Inferior parietal cortex (tissue), 1 donor: Measurements from ENCODE around the gene THTPA.
"Not testable (repeated sequence)": the region's sequence is repeated elsewhere in the genome, so short reads cannot be mapped to it uniquely, and the experiment has no call there.

ENCODE experiments used
- DNase-seq: peaks from one replicate; pipeline ENCODE4 v3.0.0-alpha.2; 2016; ENCODE audit errors: extremely low spot score

THTPA gene

DNA sequence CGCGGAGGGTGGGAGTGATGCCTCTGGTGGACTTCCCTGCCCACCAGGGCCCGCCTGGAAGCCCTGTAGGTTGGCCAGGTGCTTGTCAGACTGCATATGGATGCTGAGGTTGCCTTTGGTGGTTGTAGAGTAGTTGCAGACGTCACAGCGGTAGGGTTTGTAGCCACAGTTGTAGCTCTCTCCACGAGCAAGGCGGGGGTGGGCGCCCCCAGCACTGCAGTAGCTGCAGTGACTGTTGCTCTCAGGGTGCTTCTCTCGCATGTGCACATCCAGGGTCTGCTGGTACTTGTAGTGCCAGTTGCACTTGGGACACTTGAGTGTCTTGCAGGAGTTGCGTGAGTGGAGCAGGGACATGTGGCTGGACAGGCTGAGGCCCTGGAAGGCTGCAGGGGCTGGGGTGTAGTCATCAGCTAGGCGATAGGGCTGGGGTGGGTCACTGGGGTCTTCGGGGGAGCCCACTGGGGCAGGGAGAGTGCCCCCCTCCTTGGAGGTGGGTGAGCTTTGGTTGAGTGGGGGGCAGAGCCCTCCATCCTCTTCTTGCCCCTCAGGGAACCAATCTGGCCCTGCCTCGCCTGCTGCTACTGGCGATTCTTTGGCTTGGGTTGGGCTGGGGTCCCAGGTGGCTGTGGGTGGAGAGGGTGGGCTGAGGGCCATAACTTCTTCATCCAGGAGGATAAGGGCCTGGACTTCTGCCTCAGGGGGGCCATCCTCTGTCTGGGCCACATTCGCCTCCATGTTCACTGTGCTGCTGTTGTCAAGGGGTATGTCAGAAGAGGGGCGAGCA is 22.2 kb upstream of the THTPA start:
- DNase-seq, result no peak

DNA sequence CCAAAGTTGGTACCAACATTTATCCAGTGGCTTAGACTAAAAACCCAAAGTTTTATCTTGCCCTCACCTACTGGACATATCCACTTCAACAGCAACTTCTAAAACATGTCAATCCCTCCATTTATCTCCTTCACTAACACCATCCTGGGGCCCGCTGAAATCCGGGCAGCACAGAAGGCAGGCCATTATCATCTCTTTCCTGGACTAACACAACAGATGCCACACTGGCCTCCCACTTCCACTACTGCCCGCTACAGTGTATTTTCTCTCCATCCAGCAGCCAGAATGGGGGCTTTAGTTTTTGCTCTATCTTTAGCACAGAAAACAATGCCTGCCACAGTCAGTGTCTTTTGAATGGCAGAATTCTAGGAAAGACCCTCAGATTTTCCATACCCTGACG is 20.1 kb upstream of the THTPA start:
- DNase-seq, result no peak

DNA sequence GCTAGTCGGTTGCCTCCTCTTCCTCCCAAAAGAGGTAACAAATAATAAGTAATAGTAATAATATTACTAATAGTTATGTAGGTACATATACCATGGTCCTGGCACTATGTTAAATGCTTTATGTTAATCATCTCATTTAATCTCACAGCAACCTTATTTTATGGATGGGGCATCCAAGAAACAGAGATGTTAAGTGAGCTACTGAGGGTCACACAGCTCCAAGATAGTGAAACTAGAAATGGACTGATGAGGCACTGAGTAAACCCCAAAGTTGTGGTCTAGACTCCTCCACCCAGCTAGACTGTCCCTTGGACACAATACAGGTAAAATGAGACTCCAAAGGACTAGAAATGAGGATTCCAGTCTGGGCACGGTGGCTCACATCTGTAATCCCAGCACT is 19.6 kb upstream of the THTPA start:
- no peak for DNase-seq

DNA sequence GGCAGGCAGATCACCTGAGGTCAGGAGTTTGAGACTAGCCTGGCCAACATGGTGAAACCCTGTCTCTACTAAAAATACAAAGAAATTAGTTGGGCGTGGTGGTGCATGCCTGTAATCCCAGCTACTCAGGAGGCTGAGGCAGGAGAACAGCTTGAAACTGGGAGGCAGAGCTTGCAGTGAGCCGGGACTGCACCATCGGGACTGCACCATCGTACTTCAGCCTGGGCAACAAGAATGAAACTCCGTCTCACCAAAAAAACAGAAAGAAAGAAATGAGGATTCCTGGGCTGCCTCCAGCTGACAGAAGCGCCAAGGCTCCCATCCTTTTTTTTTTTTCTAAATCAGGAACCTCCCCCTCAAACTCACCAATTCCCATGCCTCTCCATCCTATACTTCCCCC is 19.2 kb upstream of the THTPA start:
- DNase-seq, result not testable (repeated sequence)

DNA sequence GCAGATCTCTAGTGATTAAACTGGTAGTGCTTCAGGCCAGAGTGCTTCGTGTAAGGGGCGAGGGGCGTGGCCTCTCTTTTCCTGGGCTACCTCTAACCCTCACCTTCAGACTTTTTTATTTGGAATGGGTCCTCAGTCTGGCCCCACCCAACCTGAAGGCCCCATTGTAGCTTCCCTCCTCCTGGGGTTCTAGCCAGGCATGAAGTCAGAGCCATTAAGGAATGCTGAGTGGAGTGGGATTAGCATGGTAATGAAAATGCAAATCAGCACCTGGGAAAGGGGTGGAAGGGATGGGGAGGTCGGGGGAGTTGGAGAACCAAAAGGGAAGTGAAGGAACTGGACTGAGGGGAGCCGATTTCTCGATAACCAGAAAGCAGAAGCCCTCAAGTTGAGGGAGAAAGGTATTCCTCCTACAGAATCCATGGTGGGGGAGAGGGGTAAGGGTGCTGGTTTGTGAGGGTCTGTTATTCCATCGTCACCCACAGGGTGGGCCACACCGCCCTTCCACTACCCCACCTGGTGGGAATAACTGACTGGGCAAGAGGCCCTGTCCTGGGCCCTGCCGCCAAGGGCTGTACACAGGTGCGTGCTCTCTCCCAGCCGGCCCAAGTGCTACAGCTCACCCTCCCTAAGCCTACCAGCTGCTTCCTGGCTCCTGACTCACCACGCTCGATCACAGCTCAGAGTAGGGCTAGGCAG is 18.6 kb upstream of the THTPA start:
- no peak for DNase-seq

DNA sequence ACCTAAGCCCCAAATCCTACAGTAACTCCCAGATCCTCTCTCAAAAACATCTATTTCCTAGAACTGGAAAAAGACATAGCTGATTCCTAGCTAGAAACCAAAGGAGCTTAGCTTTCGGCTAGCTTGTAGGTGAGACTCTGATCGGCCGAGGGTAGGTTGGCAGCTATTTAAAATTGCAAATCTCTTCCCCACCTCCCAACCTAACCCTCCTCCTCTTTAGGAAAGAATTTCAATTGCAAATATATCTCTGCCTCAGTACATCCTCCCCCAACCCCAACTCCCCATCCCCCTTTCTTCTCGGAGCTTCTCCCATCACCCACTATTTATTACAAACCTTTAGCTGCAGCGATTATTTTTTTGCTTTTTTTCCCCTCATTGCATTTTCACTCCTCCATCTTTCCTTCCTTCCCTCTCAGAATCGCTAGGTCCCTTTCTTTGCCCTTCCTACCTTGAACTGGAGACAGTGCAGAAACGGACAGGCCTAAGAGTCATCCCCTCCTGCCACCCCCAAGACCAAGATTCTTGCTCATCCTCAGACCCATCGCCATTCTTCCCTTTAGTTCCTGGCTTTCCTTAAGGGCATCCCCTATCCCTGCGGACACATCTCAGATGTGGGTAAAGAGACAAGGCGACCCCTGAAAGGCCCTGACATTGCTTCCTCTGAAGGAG is 17.9 kb upstream of the THTPA start:
- no peak for DNase-seq

DNA sequence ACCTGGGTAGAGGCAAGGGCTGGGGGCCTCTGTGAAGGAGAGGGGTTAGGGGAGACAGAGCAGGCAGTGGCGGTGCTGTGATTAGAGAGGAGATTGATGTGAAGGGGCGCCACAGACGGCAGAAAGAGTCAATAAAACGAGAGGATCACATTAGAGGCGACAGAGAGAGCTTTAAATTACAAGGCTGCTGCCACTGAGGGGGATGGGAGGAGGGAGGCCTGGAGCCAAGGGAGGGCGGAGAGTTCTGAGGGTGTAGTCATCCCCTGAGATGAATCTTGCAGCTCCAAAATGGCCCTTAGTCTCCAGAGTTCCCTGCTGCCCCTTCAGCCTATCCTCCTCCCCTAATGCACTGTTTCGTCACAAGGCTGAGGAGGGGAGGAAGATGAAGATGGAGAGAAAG is 17.3 kb upstream of the THTPA start:
- no peak for DNase-seq

DNA sequence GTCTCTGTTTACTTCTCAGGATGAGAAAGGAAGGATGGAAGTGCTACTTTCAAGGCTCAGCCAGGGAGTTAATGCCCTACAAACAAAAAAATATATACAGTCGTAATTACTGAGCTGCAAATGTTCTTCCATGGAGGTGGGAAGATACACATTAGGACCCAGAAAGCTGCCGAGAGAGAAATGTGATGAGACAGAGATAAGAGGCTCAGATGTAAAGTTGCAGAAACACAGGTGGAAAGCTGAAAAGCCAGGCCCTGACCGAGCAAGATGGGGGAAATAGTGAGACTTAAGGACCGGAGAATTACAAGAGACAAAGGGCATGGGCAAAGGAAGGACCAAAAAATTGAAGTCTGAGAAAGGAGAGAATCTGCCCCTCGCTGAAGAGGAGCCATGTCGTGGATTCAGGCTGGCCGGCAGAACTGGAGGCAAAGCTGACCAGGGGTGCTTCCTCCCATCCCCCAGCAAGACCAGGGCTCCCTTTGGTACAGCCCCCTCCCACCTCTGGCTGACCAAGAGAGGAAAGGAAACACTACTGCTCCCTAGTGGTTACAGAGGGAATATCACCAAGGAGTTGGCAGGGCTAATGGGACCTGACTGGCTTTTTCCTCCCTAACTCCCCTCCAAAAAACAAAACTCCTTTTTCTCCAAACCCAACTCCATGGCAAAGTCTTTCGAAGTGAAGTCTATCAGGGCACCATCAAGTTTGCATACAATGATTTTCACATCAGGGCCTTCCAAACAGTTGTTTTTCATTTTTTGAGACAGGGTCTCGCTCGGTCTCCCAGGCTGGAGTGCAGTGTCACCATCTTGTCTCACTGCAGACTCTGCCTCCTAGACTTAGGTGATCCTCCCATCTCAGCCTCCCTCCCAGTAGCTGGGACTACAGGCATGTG is 16.6 kb upstream of the THTPA start:
- DNase-seq, result peak; percentile 85

DNA sequence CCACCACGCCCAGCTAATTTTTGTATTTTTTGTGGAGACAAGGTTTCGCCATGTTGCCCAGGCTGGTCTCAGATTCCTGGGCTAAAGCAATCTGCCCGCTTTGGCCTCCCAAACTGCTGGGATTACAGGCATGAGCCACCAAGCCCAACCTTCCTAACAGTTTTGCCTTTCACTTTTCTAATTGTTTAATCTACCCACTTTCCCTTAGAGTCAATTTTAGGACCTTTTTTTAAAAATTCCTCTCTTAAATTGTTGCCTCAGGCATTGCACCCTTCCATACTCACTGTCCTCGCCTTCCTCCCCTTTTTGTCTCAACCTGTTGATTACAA is 16.0 kb upstream of the THTPA start:
- no peak for DNase-seq

DNA sequence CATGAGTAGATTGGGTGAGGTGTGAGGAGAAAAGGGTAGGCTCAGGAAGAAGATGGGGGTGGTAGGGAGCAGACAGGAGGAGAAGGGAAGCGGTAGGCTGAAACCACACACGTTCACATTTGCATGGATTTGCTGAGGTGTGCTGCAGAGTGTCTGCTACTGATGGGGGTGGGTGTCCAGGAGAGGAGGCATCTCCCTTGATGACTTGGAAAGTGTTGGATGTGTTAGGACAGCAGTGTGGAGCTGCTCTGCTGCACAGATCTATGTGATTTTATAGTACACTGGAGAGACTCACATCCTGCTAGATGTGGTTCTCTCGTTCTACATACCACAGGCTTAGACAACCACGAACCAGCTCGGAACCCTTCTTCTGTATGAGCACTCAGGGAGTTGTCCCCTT is 13.8 kb upstream of the THTPA start:
- no peak for DNase-seq

DNA sequence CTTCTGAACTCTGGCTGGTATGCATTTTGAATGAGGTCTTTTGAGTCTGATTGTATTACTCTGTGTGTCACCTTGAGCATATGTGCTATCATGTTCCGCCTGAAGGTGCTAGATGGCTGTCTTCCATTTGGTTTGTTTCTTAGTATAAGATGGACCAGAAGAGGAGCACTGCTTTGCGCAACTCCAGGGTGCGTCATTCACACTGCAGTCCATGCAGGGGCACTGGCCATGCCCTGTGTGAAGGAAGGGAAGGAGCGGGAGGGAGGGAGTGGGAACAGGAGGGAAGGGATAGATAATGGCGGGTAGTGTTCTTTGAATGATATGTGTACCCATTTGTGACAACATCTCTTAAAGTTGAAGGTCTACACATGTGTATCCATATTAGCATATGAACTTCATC is 12.7 kb upstream of the THTPA start:
- no peak for DNase-seq

DNA sequence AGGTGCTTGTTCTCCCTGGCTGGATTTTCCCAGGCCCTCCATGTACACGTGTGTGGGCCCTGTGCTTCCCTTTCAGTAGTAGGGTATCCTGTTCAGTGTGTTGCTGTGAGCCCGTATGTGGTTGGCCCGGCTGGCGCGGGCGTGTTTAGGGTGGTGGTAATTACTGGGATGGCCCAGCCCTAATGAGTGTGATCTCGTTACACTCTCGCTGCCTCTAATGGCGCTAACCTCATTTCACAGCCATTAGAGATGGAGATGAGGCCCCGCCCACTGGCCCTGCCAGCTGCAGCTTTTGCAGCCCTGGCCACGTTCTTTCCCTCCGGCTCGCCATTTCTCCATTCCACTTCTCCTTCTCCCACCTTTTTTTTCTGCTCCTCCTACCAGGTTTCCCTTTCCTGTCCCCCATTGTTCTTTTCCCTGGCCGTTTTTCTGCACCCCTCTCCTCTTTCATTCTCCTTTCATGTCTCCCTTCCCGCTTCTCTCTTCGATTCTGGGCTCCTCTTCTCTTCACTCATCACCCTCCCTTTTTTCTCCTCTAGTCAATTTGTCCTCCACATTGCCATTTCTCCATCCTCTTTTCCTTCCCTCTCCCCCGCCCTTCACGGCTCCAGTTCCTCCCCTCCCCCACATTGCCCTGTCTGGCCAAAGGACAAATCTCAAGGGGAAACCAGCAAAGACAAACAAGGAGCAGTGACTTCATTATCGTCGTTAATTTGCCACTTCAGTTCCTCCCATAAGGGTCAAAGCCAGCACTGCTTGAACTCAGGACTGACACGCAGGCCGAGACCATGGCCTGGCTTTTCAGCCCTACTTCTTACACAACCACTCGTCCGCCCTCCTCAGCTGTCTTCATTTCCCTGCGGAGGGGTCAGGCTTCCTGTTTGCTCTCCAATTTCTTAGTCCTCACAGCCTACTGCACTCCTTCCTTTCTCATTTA is 11.3 kb upstream of the THTPA start:
- no peak for DNase-seq

DNA sequence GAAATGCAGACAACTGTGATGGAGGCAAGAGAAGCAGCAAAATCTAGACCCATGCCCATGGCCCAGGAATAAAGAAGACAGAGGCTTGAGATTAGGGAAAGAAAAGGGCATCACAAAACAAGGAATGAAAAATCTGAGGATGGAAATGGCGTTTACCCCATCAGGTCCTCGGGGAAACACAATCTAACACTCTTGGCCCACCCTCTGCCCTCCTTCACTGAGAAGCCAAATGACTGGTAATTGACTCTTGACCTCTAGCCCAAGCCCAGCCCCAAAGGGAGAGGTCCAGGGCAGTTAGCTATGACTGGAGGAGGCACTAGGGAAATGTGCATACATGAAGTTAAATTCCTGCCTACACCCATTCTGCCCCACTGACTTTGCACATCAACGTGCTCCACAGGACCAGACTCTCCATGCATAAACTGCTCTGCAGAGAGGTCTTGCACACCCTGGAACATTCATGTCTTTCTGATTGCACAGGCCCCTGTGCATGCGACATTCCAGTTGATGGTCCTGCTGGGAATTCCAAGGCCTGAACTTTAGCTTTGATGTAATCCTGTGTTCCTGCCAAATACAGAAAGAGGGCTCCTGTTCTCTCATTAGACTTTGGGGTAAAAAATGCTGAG is 10.2 kb upstream of the THTPA start:
- no peak for DNase-seq

DNA sequence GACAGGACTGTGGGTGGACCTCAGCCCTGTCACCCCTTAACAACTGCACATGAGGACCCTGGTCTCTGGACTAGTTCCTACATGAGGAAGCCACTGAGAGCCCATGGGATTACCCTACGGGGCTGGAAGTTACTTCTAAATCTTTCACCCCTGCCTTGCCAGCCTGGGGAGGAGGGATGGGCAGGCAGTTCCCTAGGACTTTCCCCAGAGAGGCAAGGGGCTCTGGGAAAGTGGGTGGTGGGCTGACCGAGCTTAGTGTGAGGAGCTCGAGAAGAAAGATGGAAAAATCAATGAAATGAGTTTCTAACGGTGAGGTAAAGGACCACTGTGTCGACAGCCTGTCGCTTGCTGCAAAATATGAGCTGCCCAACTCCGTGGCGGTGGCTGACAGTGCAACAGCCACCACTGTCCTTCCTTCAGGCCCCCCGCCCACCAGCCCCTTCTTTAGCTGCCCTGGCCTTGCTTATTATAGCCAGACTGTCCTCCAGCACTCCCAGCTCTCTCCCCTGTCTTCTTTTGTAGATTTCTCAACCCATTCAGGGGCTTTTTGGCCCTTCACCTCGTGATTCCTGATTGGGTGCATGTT is 9.5 kb upstream of the THTPA start:
- DNase-seq, result no peak

DNA sequence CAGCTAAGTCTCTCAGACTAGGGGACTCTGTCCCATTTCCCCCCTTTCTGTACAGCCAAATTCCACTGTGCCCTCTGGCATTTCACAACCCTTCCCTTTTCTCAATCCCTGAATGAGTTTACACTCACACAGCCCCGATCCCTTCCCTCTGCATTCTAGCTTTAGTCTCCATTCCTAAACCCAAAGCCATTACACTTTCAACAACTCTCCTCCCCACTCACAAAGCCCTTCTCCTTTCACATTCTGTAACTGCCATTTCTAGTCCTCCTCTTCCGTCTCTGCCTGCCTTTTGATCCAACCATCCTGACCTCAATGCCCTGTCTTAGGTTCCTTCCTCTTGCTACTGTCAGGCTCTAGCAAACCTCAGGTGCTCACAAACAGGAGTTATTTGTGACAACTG is 8.1 kb upstream of the THTPA start:
- DNase-seq, result no peak

DNA sequence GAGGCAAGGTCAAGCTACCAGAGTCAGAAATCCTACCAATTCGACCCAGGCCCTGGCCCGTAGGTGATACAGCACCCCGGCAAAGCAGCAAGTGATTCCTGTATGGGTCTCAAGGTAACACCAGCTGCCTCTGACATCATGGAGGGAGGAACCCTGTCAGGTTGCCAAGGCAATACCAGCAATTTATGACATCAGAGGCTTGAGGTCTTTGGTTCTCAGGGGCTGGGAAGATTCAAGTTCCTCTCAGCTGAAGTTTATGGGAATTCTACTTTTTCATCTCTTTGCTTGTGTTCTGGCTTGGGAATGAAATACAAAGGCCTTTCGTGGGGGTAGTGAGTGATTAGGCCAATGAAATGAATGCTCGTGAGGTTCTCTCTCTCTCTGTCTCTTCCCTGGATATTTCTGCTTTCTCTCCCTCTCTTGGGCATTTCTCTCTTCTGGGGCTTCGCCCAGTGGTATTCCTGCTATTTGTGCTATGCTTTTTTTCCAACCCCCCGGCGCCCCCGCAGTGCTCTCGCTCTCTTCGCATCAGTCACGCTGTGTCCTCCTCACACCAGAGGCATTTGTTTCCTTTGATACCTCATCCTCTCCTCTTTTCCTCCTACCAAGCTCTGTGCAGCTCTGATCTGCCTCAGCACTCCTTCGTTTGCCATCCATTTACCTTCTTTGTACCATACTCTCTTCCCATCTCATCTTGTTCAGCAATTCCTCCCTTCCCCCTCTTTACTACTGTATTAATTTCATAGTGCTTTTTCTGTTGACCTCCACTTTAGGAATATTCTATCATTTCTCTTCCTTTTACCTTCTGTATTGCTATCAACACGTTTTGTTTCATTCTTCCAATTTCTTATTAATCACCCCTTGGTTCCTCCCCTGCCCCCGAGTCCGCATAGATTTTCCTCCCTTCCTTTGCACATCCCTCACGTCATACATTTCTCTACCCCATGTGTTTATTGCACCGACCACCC is 7.4 kb upstream of the THTPA start:
- no peak for DNase-seq

DNA sequence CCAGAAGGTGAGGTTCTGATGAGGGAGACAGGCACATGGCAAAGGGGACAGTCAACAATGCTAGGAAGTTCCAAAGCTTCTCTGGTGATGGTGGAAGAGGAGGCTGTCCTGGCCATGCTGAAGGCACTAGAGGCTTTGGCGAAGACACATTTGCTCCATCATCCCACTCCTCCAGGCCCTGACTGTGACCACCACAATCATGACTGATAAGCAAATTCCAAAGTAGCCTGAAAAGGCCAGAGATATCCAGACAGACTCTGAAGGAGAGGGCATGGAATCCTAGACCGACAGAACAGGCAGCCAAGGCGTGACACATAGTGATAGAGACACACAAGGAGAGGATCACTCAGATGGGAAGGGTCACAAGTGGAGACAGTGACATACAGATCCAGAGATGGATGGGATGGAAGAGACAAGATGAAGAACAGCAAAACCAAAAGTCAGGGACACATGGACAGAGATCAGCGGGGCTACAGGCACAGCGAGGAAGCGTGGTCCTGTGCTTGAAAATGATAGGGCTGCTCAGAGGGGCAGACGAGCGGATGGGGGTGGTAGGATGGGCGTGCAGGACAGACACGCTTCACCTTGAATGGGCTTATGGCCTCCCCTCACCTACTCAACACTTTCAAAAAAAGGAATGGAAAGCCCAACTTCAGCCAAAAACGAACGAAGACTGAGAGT is 5.8 kb upstream of the THTPA start:
- no peak for DNase-seq

DNA sequence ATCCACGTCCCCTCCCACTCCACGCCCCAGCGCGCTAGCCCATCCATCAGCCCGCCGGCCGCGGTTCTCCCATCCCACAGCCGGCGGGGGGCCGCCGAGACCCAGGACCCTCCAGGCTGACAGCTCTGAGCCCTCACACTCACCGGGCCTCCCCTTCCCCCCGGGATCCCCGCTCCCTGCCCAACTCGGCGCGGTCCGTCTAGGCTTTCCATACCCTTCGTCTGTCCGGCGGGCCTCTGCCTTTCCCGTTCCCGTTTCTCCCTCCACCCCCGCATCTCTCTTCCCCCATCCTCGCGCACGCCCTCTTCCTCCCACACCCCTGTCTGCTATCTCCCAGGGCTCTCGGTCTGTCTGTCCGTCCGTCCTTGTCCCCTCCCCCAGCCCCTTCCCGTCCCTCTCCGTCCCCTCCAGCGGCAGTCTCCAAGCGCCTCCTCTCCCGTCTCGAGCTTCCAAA is 5.2 kb upstream of the THTPA start:
- no peak for DNase-seq
